ENCODE results near the gene IKZF4.
"Not testable (repeated sequence)": the region's sequence is repeated elsewhere in the genome, so short reads cannot be mapped to it uniquely, and the experiment has no call there.

The IKZF4 gene

GRCh38 chr12:56020423-56021184, at the start of gene IKZF4:
Gene IKZF4 (plus strand): TSS chr12:56021043. CDS start chr12:56021494, 451 bp downstream.
- FAIRE-seq, result no peak
- DNase-seq (ENCODE audit: insufficient read length, low spot score), result no peak
- TF ChIP-seq POLR2A (IDR thresholded peaks at IDR 0.05; ENCODE audit: low read depth, low read length), result no peak

DNA sequence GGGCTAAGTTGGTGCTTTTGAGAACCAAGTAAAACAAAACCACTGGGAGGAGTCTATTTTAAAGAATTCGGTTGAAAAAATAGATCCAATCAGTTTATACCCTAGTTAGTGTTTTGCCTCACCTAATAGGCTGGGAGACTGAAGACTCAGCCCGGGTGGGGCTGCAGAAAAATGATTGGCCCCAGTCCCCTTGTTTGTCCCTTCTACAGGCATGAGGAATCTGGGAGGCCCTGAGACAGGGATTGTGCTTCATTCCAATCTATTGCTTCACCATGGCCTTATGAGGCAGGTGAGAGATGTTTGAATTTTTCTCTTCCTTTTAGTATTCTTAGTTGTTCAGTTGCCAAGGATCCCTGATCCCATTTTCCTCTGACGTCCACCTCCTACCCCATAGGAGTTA, 48.8 kb upstream of the IKZF4 start:
- TF ChIP-seq POLR2A (IDR thresholded peaks at IDR 0.05; ENCODE audit: low read depth, low read length), result no peak
- DNase-seq (ENCODE audit: insufficient read length, low spot score) (peak; percentile 53), FAIRE-seq (peak; percentile 38)

GRCh38 chr12:55972456-55972855, 48.4 kb upstream of the IKZF4 start:
- no peak for TF ChIP-seq POLR2A (IDR thresholded peaks at IDR 0.05; ENCODE audit: low read depth, low read length)
- DNase-seq (ENCODE audit: insufficient read length, low spot score) (no peak), FAIRE-seq (no peak)

DNA sequence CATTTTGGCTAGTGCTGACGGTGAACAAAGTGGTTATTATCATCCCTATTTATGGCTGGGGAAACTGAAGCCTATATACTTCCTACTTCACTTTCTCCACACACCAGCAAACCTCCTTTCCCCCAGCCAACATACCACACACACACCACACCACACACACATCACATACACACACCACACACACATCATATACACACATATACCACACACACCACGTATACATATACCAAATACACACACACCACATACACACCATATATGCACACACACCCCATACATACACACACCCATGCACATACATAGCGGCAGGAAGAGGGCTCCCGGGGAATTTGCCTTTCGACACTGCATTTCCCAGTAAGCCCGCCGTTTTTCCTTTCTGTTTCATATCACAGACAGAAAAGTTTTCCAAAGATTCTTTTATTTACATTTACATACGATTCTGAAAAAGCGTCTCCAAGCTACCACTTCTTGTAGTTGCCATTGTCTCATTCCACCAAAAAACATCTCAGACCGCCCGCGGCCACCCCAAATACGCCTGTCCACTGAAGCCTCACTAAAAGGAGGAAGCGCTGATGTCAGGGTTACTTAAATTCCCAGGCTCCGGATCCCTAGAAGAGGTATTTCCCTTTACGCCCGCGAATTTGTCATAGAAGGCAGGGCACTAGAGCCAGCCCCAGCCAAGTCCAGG, 47.8 kb upstream of the IKZF4 start:
- no peak for TF ChIP-seq POLR2A (IDR thresholded peaks at IDR 0.05; ENCODE audit: low read depth, low read length)
- DNase-seq (ENCODE audit: insufficient read length, low spot score) (no peak), FAIRE-seq (peak; percentile 33)

- FAIRE-seq, result peak; percentile 96
- DNase-seq (ENCODE audit: insufficient read length, low spot score), result peak; percentile 84
- TF ChIP-seq POLR2A (IDR thresholded peaks at IDR 0.05; ENCODE audit: low read depth, low read length), result peak; percentile 67
Measured at GRCh38 chr12:55973599-55974307, 47.1 kb upstream of the IKZF4 start, which contains the start of gene RAB5B. Gene RAB5B (plus strand): TSS chr12:55974078. CDS start chr12:55986961, 12,883 bp downstream.

DNA sequence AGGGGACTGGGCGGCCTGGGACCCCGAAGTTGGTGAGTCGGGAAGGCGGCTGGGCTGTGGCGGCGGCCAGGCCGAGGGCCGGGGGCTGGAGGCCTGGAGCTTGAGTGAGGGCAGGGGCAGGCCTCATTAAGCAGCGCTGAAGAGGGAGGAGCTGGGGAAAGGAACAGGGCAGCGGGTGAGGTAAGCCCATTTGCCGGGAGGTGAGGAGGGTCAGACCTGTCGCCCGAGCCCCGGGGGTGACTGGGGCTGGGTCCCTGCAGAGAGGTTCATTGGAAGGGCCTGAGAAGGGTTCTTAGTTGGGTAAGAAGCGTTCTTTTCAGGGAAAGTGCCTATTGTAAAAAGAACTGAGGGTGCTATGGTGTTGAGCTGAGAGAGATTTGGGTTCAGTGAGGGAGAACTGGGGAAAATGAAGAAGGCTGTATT, 46.5 kb upstream of the IKZF4 start:
- no peak for FAIRE-seq
- DNase-seq (ENCODE audit: insufficient read length, low spot score), result peak; percentile 42
- no peak for TF ChIP-seq POLR2A (IDR thresholded peaks at IDR 0.05; ENCODE audit: low read depth, low read length)

DNA sequence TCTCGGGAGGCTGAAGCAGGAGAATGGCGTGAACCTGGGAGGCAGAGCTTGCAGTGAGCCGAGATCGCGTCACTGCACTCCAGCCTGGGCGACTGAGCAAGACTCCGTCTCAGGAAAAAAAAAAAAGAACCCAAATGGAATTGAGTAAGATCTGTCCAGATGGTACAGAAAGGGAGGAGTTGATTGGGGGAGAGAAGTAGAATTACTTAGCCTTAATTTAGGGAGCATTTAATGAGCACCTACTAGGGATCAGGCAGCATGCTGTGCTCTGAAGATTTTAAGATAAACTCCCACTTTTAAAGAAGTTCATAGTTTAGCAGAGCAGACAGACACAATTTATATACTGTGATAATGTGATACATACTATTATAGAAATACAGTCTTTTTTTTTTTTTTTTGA, 42.5 kb upstream of the IKZF4 start:
- no peak for TF ChIP-seq POLR2A (IDR thresholded peaks at IDR 0.05; ENCODE audit: low read depth, low read length)
- DNase-seq (ENCODE audit: insufficient read length, low spot score), result no peak
- FAIRE-seq, result no peak

- FAIRE-seq (no peak), DNase-seq (ENCODE audit: insufficient read length, low spot score) (no peak)
- no peak for TF ChIP-seq POLR2A (IDR thresholded peaks at IDR 0.05; ENCODE audit: low read depth, low read length)
Measured at GRCh38 chr12:55979069-55979468, 41.8 kb upstream of the IKZF4 start.

DNA sequence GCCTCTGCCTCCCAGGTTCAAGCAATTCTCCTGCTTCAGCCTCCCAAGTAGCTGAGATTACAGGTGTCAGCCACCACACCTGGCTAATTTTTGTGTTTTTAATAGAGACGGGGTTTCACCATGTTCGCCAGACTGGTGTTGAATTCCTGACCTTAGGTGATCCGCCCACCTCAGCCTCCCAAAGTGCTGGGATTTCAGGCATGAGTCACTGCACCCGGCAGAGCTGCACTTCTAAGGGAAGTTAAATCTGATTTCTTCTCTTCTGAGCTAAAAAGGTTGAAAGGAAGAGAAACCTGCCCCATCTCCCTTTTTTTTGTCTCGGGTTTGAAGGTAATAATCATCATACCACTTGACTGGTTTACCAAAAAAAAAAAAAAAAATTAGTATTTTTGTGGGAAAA, 39.0 kb upstream of the IKZF4 start:
- DNase-seq (ENCODE audit: insufficient read length, low spot score); FAIRE-seq: not testable (repeated sequence)

- TF ChIP-seq POLR2A (IDR thresholded peaks at IDR 0.05; ENCODE audit: low read depth, low read length), result no peak
- DNase-seq (ENCODE audit: insufficient read length, low spot score) (no peak), FAIRE-seq (no peak)
Measured at GRCh38 chr12:55982319-55982936, 38.4 kb upstream of the IKZF4 start.

GRCh38 chr12:55983232-55983842, 37.5 kb upstream of the IKZF4 start:
- TF ChIP-seq POLR2A (IDR thresholded peaks at IDR 0.05; ENCODE audit: low read depth, low read length), result no peak
- FAIRE-seq, result no peak
- DNase-seq (ENCODE audit: insufficient read length, low spot score), result no peak

- FAIRE-seq, result no peak
- no peak for DNase-seq (ENCODE audit: insufficient read length, low spot score)
- TF ChIP-seq POLR2A (IDR thresholded peaks at IDR 0.05; ENCODE audit: low read depth, low read length), result no peak
Measured at GRCh38 chr12:55984861-55985260, 36.0 kb upstream of the IKZF4 start.

GRCh38 chr12:55985341-55985740, 35.5 kb upstream of the IKZF4 start:
- DNase-seq (ENCODE audit: insufficient read length, low spot score) (no peak), FAIRE-seq (no peak)
- no peak for TF ChIP-seq POLR2A (IDR thresholded peaks at IDR 0.05; ENCODE audit: low read depth, low read length)

- FAIRE-seq, result not testable (repeated sequence)
Measured at GRCh38 chr12:55985976-55986375, 34.9 kb upstream of the IKZF4 start.

More at GRCh38 chr12:55985976-55986375, 34.9 kb upstream of the IKZF4 start:
- DNase-seq (ENCODE audit: insufficient read length, low spot score), result not testable (repeated sequence)
